Measurements from ENCODE around the gene PDGFA.

The PDGFA gene

DNA sequence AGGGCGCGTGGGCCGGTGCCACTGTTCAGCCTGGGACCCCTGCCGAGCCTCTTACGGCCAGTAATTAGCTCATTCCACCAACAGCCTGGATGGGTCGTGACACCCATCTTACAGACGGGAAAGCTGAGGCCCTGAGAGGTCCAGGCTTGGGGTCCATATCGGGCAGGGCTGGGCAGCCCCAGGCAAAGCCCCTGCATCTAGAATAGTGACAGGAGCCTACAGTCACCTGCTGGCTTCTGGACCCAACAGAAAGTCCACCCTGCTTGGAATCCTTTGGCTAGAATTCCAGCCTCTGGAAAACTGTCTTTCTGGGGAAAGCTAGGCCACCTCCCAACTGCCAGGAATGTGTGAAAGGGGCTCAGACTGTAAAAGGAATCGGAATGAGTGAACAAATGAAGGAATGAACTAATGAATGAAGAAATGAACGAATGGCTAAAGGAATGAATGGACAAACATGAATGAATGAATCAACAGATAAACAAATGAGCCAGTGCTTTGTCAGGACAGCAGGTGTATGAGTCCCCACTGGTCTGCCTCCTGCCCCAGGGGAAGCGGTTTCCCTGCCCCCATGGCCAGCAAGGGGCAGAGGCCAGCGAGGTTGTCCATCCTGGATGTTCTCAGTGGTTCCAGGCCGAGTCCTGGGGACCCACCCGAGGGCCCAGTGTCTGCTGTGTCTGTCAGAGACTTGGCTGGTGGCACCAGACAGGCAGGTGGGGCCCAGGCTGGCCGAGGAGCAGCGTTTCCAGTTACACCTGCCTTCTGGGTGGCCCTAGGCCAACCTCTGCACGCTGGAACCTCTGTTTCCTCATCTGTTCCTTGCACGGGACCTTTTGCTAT lies 24.1 kb upstream of the PDGFA start:
- H3K79me2 ChIP-seq = no peaks in the 10 kb centered on the region
- no peaks in the 10 kb centered on the region for H3K9me3 ChIP-seq (ENCODE audit: control insufficient read depth, low read length)
- H3K27me3 ChIP-seq (ENCODE audit: control insufficient read depth, insufficient read depth, low read length) = no peaks in the 10 kb centered on the region
- H3K27ac ChIP-seq = no peak overlapping the region
- H3K36me3 ChIP-seq (ENCODE audit: control insufficient read depth, insufficient read depth, low read length) = no peaks in the 10 kb centered on the region
- TF ChIP-seq, protein P1, sequence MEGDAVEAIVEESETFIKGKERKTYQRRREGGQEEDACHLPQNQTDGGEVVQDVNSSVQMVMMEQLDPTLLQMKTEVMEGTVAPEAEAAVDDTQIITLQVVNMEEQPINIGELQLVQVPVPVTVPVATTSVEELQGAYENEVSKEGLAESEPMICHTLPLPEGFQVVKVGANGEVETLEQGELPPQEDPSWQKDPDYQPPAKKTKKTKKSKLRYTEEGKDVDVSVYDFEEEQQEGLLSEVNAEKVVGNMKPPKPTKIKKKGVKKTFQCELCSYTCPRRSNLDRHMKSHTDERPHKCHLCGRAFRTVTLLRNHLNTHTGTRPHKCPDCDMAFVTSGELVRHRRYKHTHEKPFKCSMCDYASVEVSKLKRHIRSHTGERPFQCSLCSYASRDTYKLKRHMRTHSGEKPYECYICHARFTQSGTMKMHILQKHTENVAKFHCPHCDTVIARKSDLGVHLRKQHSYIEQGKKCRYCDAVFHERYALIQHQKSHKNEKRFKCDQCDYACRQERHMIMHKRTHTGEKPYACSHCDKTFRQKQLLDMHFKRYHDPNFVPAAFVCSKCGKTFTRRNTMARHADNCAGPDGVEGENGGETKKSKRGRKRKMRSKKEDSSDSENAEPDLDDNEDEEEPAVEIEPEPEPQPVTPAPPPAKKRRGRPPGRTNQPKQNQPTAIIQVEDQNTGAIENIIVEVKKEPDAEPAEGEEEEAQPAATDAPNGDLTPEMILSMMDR (IDR thresholded peaks at IDR 0.05) = no peak
- no peak overlapping the region for H3K4me3 ChIP-seq (ENCODE audit: low read depth, low read length)
- no peak overlapping the region for H2AFZ ChIP-seq
- no peak overlapping the region for H3K4me2 ChIP-seq (ENCODE audit: low read length)
- no peaks in the 10 kb centered on the region for H3K4me1 ChIP-seq
- no peak overlapping the region for H3K9ac ChIP-seq

DNA sequence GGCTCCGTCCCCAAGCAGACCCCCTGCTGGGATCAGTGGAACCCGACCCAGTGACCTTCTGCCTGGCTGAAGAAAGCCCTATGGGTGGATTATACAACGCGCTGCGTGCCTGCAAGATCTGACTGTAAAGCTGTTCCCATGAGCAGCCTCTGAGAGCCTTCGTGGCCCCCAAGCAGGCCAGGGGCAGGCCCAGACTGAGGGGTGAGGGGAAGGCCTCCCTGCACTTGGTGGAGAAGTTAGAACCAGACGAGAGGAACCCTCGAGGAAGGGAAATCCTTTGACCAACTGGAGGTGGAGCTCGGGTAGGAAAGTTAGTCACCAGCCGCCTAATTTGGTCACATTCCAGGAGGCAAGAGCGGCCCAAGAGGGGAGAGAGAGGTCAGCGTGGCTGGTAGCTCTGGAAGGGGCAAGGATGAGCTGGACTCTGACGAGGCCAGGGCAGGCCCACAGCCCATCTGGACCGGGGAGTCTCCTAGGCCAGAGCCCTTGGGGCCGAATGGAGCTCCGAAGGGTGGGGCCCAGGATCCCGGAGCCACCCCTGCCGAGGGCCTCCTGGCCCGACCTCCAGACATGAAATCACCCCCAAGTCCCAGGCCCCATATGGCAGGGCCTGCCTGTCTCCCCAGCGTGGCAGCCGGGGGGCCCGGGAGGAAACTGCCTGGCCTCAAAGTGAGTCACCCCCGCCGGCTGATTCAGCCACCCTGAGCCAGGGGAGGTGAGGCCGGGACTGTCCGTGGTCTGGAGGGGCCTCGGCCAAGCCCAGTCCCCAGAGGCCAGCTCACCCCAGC lies 23.3 kb upstream of the PDGFA start:
- Histone ChIP-seq H3K4me2 (ENCODE audit: low read length) (no peak overlapping the region), H3K4me1 (no peaks in the 10 kb centered on the region)
- TF ChIP-seq, protein P1 (IDR thresholded peaks at IDR 0.05) = no peak

DNA sequence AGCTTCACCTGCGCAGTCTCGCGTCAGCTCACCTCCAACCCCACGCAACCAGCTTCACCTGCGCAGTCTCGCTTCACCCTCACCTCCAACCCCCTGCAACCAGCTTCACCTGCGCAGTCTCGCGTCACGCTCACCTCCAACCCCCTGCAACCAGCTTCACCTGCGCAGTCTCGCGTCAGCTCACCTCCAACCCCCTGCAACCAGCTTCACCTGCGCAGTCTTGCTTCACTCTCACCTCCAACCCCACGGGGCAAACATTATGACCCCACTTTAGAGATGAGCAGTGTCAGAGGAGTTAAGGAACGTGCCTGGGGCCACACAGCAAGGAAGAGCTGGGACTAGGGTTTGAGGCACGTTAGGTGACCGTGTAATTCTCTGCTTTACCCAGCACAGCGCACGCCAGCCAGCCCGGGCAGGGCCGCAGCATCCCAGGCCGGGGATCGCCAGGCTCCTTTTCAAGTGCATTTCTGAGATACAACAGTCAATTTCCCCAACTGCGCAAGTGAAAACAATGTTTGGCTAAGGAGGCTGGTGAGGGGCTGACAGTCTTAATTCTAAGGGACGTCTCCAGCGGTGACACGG lies 22.6 kb upstream of the PDGFA start:
- Histone ChIP-seq H3K9ac (no peak overlapping the region), H3K27ac (no peak overlapping the region), H3K4me1 (no peaks in the 10 kb centered on the region), H3K9me3 (ENCODE audit: control insufficient read depth, low read length) (no peaks in the 10 kb centered on the region), H3K27me3 (ENCODE audit: control insufficient read depth, insufficient read depth, low read length) (no peaks in the 10 kb centered on the region), H3K36me3 (ENCODE audit: control insufficient read depth, insufficient read depth, low read length) (no peaks in the 10 kb centered on the region), H3K4me3 (ENCODE audit: low read depth, low read length) (no peak overlapping the region), H2AFZ (no peak overlapping the region), H3K4me2 (ENCODE audit: low read length) (no peak overlapping the region), H3K79me2 (no peaks in the 10 kb centered on the region)
- TF ChIP-seq, protein P1 (IDR thresholded peaks at IDR 0.05) = no peak

More for the DNA sequence above, 23.3 kb upstream of the PDGFA start:
- Histone ChIP-seq H3K79me2 (no peaks in the 10 kb centered on the region), H3K27ac (no peak overlapping the region), H3K27me3 (ENCODE audit: control insufficient read depth, insufficient read depth, low read length) (no peaks in the 10 kb centered on the region), H3K36me3 (ENCODE audit: control insufficient read depth, insufficient read depth, low read length) (no peaks in the 10 kb centered on the region), H3K9me3 (ENCODE audit: control insufficient read depth, low read length) (no peaks in the 10 kb centered on the region), H2AFZ (no peak overlapping the region), H3K9ac (no peak overlapping the region), H3K4me3 (ENCODE audit: low read depth, low read length) (no peak overlapping the region)

DNA sequence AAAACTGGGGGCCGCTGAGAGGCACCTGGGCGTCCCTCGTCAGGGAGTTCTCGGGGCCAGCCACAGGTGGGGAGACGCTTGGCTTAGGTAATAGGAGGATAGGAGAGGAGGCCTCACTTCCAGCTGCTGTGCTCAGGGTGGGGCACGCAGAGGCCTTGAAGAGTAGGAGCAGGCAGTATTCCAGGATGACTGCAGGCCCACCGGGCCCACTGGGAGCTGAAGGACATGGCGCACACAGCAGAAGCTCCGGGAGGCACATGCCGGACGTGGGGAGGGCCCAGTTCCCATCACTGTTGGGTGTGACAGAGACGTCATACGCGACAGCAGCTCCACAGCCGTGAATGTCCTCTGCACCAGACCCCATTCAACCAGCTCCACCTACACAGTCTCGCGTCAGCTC lies 22.0 kb upstream of the PDGFA start:
- Histone ChIP-seq H3K9ac (no peak overlapping the region), H3K27me3 (ENCODE audit: control insufficient read depth, insufficient read depth, low read length) (no peaks in the 10 kb centered on the region), H3K4me3 (ENCODE audit: low read depth, low read length) (no peak overlapping the region), H3K36me3 (ENCODE audit: control insufficient read depth, insufficient read depth, low read length) (no peaks in the 10 kb centered on the region), H3K4me1 (no peaks in the 10 kb centered on the region), H3K27ac (no peak overlapping the region), H2AFZ (no peak overlapping the region), H3K79me2 (no peaks in the 10 kb centered on the region), H3K9me3 (ENCODE audit: control insufficient read depth, low read length) (no peaks in the 10 kb centered on the region), H3K4me2 (ENCODE audit: low read length) (no peak overlapping the region)
- TF ChIP-seq, protein P1 (IDR thresholded peaks at IDR 0.05) = no peak
